Astrocyte (in vitro differentiated cells and primary cell): ENCODE data around the gene ARHGEF2.

Experiments used
- CTCF ChIP-seq: IDR thresholded peaks from 2 replicates; pipeline ENCODE4 v1.5.1; 2011; ENCODE audit warnings: low read depth, mild to moderate bottlenecking, inconsistent platforms, low read length, moderate library complexity; ENCODE audit not compliant: insufficient read depth
- EZH2 ChIP-seq: IDR thresholded peaks from 2 replicates; pipeline ENCODE4 v1.6.1; 2012; ENCODE audit warnings: mild to moderate bottlenecking, low read length, inconsistent platforms; ENCODE audit not compliant: insufficient read depth

- TF ChIP-seq CTCF (no peak), EZH2 (no peak)
These were observed 31.1 kb downstream of the ARHGEF2 start for GRCh38 chr1:155947292-155947691.
